Measurements from ENCODE around the gene AMPH. TPM values are rescaled to one million over a fixed set of nuclear protein-coding genes. Genes with fewer than 3 reads are reported as not detected.

AMPH gene
- total and polyA plus RNA-seq, 2 donors (not counting 1 experiment from before 2014, with no cell fraction given): 2.4 to 3.6 TPM

DNA sequence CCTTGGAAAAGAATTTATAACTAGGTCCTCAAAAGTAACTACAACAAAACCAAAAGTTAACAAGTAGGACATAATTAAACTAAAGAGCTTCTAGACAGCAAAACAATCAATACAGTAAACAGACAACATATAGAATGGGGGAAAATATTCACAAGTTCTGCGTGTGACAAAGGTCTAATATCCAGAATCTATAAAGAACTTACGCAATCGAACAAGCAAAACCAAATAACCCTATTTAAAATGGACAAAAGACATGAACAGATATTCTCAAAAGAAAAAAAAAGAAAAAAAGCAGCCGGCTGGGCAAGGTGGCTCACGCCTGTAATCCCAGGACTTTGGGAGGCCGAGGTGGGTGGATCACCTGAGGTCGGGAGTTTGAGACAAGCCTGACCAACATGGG lies 33.8 kb upstream of the AMPH start:
- TF ChIP-seq EZH2 (IDR thresholded peaks at IDR 0.05; ENCODE audit: low read length, missing control alignments): no peak
- TF ChIP-seq, protein P1, sequence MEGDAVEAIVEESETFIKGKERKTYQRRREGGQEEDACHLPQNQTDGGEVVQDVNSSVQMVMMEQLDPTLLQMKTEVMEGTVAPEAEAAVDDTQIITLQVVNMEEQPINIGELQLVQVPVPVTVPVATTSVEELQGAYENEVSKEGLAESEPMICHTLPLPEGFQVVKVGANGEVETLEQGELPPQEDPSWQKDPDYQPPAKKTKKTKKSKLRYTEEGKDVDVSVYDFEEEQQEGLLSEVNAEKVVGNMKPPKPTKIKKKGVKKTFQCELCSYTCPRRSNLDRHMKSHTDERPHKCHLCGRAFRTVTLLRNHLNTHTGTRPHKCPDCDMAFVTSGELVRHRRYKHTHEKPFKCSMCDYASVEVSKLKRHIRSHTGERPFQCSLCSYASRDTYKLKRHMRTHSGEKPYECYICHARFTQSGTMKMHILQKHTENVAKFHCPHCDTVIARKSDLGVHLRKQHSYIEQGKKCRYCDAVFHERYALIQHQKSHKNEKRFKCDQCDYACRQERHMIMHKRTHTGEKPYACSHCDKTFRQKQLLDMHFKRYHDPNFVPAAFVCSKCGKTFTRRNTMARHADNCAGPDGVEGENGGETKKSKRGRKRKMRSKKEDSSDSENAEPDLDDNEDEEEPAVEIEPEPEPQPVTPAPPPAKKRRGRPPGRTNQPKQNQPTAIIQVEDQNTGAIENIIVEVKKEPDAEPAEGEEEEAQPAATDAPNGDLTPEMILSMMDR (conservative IDR thresholded peaks at IDR 0.05 in 1 of 2, IDR thresholded peaks at IDR 0.05 in 1 of 2; ENCODE audit: low read depth in 1 of 2, low read length in 2 of 2): no peak
- Histone ChIP-seq H3K27ac (ENCODE audit: insufficient read depth, low read length) (no peak overlapping the region), H4K20me1 (ENCODE audit: control insufficient read depth, extremely low read depth, insufficient read depth, low read length) (no peaks in the 10 kb centered on the region), H3K4me3 (replicated peaks in 1 of 4; ENCODE audit: control extremely low read depth in 1 of 4, insufficient read depth in 1 of 4, low read depth in 3 of 4, low read length in 4 of 4) (no peak overlapping the region), H2AFZ (ENCODE audit: low read length) (no peak overlapping the region), H3K36me3 (ENCODE audit: control insufficient read depth, insufficient read depth, low read length) (no peaks in the 10 kb centered on the region), H3K4me1 (ENCODE audit: control insufficient read depth, extremely low read depth, insufficient read depth, low read length) (no peaks in the 10 kb centered on the region), H3K27me3 (ENCODE audit: control insufficient read depth, insufficient read depth, low read length) (no peaks in the 10 kb centered on the region), H3K9me3 (ENCODE audit: control insufficient read depth, insufficient read depth, low read depth, low read length) (no peaks in the 10 kb centered on the region), H3K79me2 (ENCODE audit: control insufficient read depth, insufficient read depth, low read length) (no peaks in the 10 kb centered on the region), H3K9ac (ENCODE audit: insufficient read depth, low read length) (no peak overlapping the region), H3K4me2 (ENCODE audit: extremely low read depth, insufficient read depth, low read length) (no peak overlapping the region)
- no peak for DNase-seq (ENCODE audit: low read depth in 2 of 2)

DNA sequence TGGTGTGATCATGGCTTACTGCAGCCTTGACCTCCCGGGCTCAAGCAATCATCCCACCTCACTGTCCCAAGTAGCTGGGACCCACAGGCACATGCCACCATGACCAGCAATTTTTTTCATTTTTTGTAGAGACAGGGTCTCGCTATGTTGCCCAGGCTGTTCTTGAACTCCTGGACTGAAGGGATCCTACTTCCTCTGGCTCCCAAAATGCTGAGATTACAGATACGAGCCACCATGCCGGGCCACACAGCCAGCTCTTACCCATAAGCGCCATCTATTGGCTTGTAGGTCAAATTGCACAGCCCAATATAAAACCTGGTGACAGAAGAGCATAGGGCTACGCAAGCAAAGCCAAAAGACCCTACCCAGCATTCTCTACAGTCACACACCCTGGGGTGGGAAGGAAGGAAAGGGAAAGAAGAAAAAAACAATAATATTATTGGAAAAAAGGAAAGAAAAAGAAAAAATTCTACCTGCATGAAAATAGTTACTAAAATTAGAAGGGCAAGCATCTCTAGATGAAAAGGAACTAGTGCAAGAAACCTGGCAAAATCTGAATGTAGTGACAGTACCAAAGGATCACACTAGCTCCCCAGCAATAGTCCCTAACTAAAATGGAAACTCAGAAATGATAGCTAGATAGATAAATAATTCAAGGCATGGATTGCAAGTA lies 29.4 kb upstream of the AMPH start:
- no peaks in the 10 kb centered on the region for H3K36me3 ChIP-seq (ENCODE audit: control insufficient read depth, insufficient read depth, low read length)
- no peak overlapping the region for H3K4me2 ChIP-seq (ENCODE audit: extremely low read depth, insufficient read depth, low read length)
- no peak overlapping the region for H2AFZ ChIP-seq (ENCODE audit: low read length)
- H3K27ac ChIP-seq (ENCODE audit: insufficient read depth, low read length): no peak overlapping the region
- no peak overlapping the region for H3K4me3 ChIP-seq (replicated peaks in 1 of 4; ENCODE audit: control extremely low read depth in 1 of 4, insufficient read depth in 1 of 4, low read depth in 3 of 4, low read length in 4 of 4)
- no peaks in the 10 kb centered on the region for H3K79me2 ChIP-seq (ENCODE audit: control insufficient read depth, insufficient read depth, low read length)
- no peak overlapping the region for H3K9ac ChIP-seq (ENCODE audit: insufficient read depth, low read length)
- TF ChIP-seq EZH2 (IDR thresholded peaks at IDR 0.05; ENCODE audit: low read length, missing control alignments): no peak
- TF ChIP-seq, protein P1 (conservative IDR thresholded peaks at IDR 0.05 in 1 of 2, IDR thresholded peaks at IDR 0.05 in 1 of 2; ENCODE audit: low read depth in 1 of 2, low read length in 2 of 2): peak; percentile 84 to 89
- no peaks in the 10 kb centered on the region for H3K4me1 ChIP-seq (ENCODE audit: control insufficient read depth, extremely low read depth, insufficient read depth, low read length)
- no peaks in the 10 kb centered on the region for H4K20me1 ChIP-seq (ENCODE audit: control insufficient read depth, extremely low read depth, insufficient read depth, low read length)
- no peaks in the 10 kb centered on the region for H3K9me3 ChIP-seq (ENCODE audit: control insufficient read depth, insufficient read depth, low read depth, low read length)
- peak; percentile 34 to 69 for DNase-seq (ENCODE audit: low read depth in 2 of 2)
- H3K27me3 ChIP-seq (ENCODE audit: control insufficient read depth, insufficient read depth, low read length): no peaks in the 10 kb centered on the region

DNA sequence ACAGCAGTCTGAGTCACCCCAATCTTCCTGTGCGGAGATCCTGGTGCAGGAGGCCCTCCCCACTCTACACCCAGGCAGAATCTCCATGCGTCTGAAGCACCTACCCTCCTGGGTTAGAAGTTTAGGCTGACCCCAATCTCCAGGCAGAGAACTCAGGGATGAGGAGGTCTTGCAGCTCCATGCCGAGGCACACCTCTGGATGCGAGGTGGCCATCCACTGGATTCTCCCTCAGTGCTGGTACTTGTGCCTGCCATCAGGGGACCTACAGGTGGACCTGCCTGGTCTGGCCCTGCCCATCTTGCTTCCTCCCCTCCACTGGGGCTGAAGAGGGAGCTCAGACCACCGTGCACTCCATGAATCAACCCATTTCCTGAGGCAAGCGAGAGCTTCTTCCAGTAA lies 28.8 kb upstream of the AMPH start:
- Histone ChIP-seq H3K9ac (ENCODE audit: insufficient read depth, low read length) (no peak overlapping the region), H3K27me3 (ENCODE audit: control insufficient read depth, insufficient read depth, low read length) (no peaks in the 10 kb centered on the region), H3K4me1 (ENCODE audit: control insufficient read depth, extremely low read depth, insufficient read depth, low read length) (no peaks in the 10 kb centered on the region), H3K4me3 (replicated peaks in 1 of 4; ENCODE audit: control extremely low read depth in 1 of 4, insufficient read depth in 1 of 4, low read depth in 3 of 4, low read length in 4 of 4) (no peak overlapping the region), H3K9me3 (ENCODE audit: control insufficient read depth, insufficient read depth, low read depth, low read length) (no peaks in the 10 kb centered on the region), H3K36me3 (ENCODE audit: control insufficient read depth, insufficient read depth, low read length) (no peaks in the 10 kb centered on the region), H4K20me1 (ENCODE audit: control insufficient read depth, extremely low read depth, insufficient read depth, low read length) (no peaks in the 10 kb centered on the region), H3K79me2 (ENCODE audit: control insufficient read depth, insufficient read depth, low read length) (no peaks in the 10 kb centered on the region), H2AFZ (ENCODE audit: low read length) (no peak overlapping the region), H3K4me2 (ENCODE audit: extremely low read depth, insufficient read depth, low read length) (no peak overlapping the region), H3K27ac (ENCODE audit: insufficient read depth, low read length) (no peak overlapping the region)
- no peak for DNase-seq (ENCODE audit: low read depth in 2 of 2)
- no peak for TF ChIP-seq EZH2 (IDR thresholded peaks at IDR 0.05; ENCODE audit: low read length, missing control alignments)
- TF ChIP-seq, protein P1 (conservative IDR thresholded peaks at IDR 0.05 in 1 of 2, IDR thresholded peaks at IDR 0.05 in 1 of 2; ENCODE audit: low read depth in 1 of 2, low read length in 2 of 2): no peak
